Hematopoietic multipotent progenitor cell treated with erythropoietin and hydrocortisone succinate and interleukin-3 and kit ligand, for 6 days (in vitro differentiated cells): ENCODE measurements around the gene PIP5K1B.
"Not testable (repeated sequence)": the region's sequence is repeated elsewhere in the genome, so short reads cannot be mapped to it uniquely, and the experiment has no call there.

Experiments used
- DNase-seq: peaks from one replicate; pipeline ENCODE4 v3.0.0-alpha.2; 2015

Gene PIP5K1B

GRCh38 chr9:68966496-68966944, 261.5 kb downstream of the PIP5K1B start:
- DNase-seq = no peak

GRCh38 chr9:68967800-68968199, 262.8 kb downstream of the PIP5K1B start:
- no peak for DNase-seq

GRCh38 chr9:68969538-68969937, 264.5 kb downstream of the PIP5K1B start:
- no peak for DNase-seq

GRCh38 chr9:68970151-68970550, 265.1 kb downstream of the PIP5K1B start:
- DNase-seq = peak; percentile 62

- DNase-seq = no peak
Observed at GRCh38 chr9:68973619-68974018, 268.6 kb downstream of the PIP5K1B start.

- DNase-seq = peak; percentile 40
Observed at GRCh38 chr9:68974431-68974830, 269.4 kb downstream of the PIP5K1B start.

- peak; percentile 67 for DNase-seq
Observed at GRCh38 chr9:68974901-68975300, 269.9 kb downstream of the PIP5K1B start.

- DNase-seq = peak; percentile 68
Observed at GRCh38 chr9:68975365-68976043, 270.5 kb downstream of the PIP5K1B start.

GRCh38 chr9:68978066-68978465, 273.0 kb downstream of the PIP5K1B start:
- peak; percentile 79 for DNase-seq

- no peak for DNase-seq
Observed at GRCh38 chr9:68978501-68978900, 273.5 kb downstream of the PIP5K1B start.

- peak; percentile 48 for DNase-seq
Observed at GRCh38 chr9:68979538-68980314, 274.7 kb downstream of the PIP5K1B start.

- peak; percentile 53 for DNase-seq
Observed at GRCh38 chr9:68980341-68980914, 275.4 kb downstream of the PIP5K1B start.

GRCh38 chr9:68981789-68982188, 276.7 kb downstream of the PIP5K1B start:
- peak; percentile 68 for DNase-seq

GRCh38 chr9:68983008-68983411, 278.0 kb downstream of the PIP5K1B start:
- peak; percentile 98 for DNase-seq

- no peak for DNase-seq
Observed at GRCh38 chr9:68983522-68984424, 278.7 kb downstream of the PIP5K1B start.

- DNase-seq = not testable (repeated sequence)
Observed at GRCh38 chr9:68986949-68987348, 281.9 kb downstream of the PIP5K1B start.

GRCh38 chr9:68991457-68991856, 286.4 kb downstream of the PIP5K1B start:
- DNase-seq = no peak

- peak; percentile 62 for DNase-seq
Observed at GRCh38 chr9:68995776-68996175, 290.7 kb downstream of the PIP5K1B start.

GRCh38 chr9:68996462-68996861, 291.4 kb downstream of the PIP5K1B start:
- DNase-seq = peak; percentile 43

- DNase-seq = no peak
Observed at GRCh38 chr9:68997666-68998065, 292.6 kb downstream of the PIP5K1B start.

- DNase-seq = no peak
Observed at GRCh38 chr9:68998385-68998784, 293.3 kb downstream of the PIP5K1B start.

GRCh38 chr9:68998812-68999211, 293.8 kb downstream of the PIP5K1B start:
- peak; percentile 67 for DNase-seq
